Right cardiac atrium (tissue), 5 donors: ENCODE results near the gene MYZAP. TPM values are rescaled to one million over a fixed set of nuclear protein-coding genes. Genes with fewer than 3 reads are reported as not detected.

Source experiments
- ATAC-seq, 2 donors: fragments of 200-7000 bp; cut with Tn5 transposase; one replicate each; pipeline versions ENCODE4 v1.8.0 to v1.9.1; 2020; ENCODE audit warnings: moderate library complexity in 2 of 2, mild to moderate bottlenecking in 1 of 2
- DNase-seq, 3 donors: peaks; one replicate each; pipeline ENCODE4 v3.0.0-alpha.2; 2020
- H3K27ac ChIP-seq: one replicate; pipeline ENCODE4 v1.5.1; 2013; ENCODE audit warnings: mild to moderate bottlenecking, low read length, control low read depth, moderate library complexity
- H3K27me3 ChIP-seq: one replicate; pipeline ENCODE4 v1.6.1; 2013; ENCODE audit not compliant: control insufficient read depth, insufficient read depth
- H3K4me1 ChIP-seq: one replicate; pipeline ENCODE4 v1.6.1; 2013; ENCODE audit warnings: low read length; ENCODE audit not compliant: control insufficient read depth, insufficient read depth
- H3K4me3 ChIP-seq: one replicate; pipeline ENCODE4 v1.5.1; 2013; ENCODE audit warnings: low read length, control low read depth
- H3K9me3 ChIP-seq: one replicate; pipeline ENCODE4 v1.6.1; 2013; ENCODE audit warnings: low read length; ENCODE audit not compliant: control insufficient read depth
- WGBS: extraction: QIAGEN DNeasy Blood & Tissue Kit; methylation state at CpG from one replicate; pipeline ENCODE4 v1.1.7; 2013; 5-methylcytosine and 5-hydroxymethylcytosine counted together
- intact Hi-C, 4 donors: fragments of 100-400 bp; cut with DNase I; formaldehyde crosslinking; loops; one replicate each; pipeline versions ENCODE4 v1.11.0 to v1.14.0; 2022 to 2023
- polyA plus RNA-seq: library from polyadenylated mRNA; stranded (reverse); fragments of 200-250 nt; gene quantifications from one replicate; pipeline ENCODE4 v1.2.3, GENCODE V29; 2013
- total RNA-seq, 4 donors: library from RNA; stranded (reverse); fragmentation: NEBNext Ultra II Directional; extraction: Animal tissue kit (Norgen Biotek cat#: 25700); gene quantifications; one replicate each; pipeline ENCODE4 v1.2.1, GENCODE V29; 2021
- donor health status: healthy with polysubstance abuse.
- donor health status: DM: no; HTN: yes; CAD: no.
- donor health status: DM: no; HTN: no; CAD: no.
- donor health status: DM: no; HTN: yes; CAD: no; lungs with severe emphysema.
- donor health status: DM: yes; HTN: yes; CAD: no.

Gene MYZAP
- total and polyA plus RNA-seq, 5 donors, result 557 to 764 (median 620) TPM

GRCh38 chr15:57551715-57552677 lies 39.7 kb upstream of the MYZAP start:
- H3K9me3 ChIP-seq, result no peaks in the 10 kb centered on the region
- H3K4me1 ChIP-seq, result peaks cover 34% of the 10 kb centered on the region
- no peaks in the 10 kb centered on the region for H3K27me3 ChIP-seq
- H3K4me3 ChIP-seq, result no peak overlapping the region
- intact Hi-C loops, result loop anchor here in 1 of 4 donors (10.0 kb wide), 1 partner anchor 153 kb away; the partner anchor contains the start of gene POLR2M
- DNase-seq (peak in 1 of 3 donors; percentile 75), ATAC-seq (peak; percentile 22 to 53)
- peak overlapping the region; percentile 97 for H3K27ac ChIP-seq
- WGBS, result 44% methylated on average over 16 of the region's 16 CpGs

- Histone ChIP-seq H3K9me3 (no peaks in the 10 kb centered on the region), H3K27ac (peak overlapping the region; percentile 62), H3K4me3 (no peak overlapping the region), H3K27me3 (no peaks in the 10 kb centered on the region), H3K4me1 (peaks cover 34% of the 10 kb centered on the region)
- intact Hi-C loops, result loop anchor here in 1 of 4 donors (10.0 kb wide), 1 partner anchor 152 kb away; the partner anchor contains the start of gene POLR2M
- 83% methylated on average over 8 of the region's 8 CpGs for WGBS
- DNase-seq (no peak), ATAC-seq (no peak)
These were observed 38.9 kb upstream of the MYZAP start for GRCh38 chr15:57552678-57553334.

GRCh38 chr15:57553526-57553925 lies 38.2 kb upstream of the MYZAP start:
- Histone ChIP-seq H3K9me3 (no peaks in the 10 kb centered on the region), H3K4me3 (no peak overlapping the region), H3K4me1 (peaks cover 34% of the 10 kb centered on the region), H3K27ac (peak overlapping the region; percentile 62), H3K27me3 (no peaks in the 10 kb centered on the region)
- DNase-seq (peak in 1 of 3 donors; percentile 42), ATAC-seq (no peak)
- WGBS, result 82% methylated on average over 5 of the region's 5 CpGs
- intact Hi-C loops, result loop anchor here in 1 of 4 donors (10.0 kb wide), 1 partner anchor 151 kb away; the partner anchor contains the start of gene POLR2M

- ATAC-seq, result peak; percentile 5 to 13
- intact Hi-C loops, result loop anchor here in 1 of 4 donors (10.0 kb wide), 1 partner anchor 151 kb away; the partner anchor contains the start of gene POLR2M
These were observed 37.5 kb upstream of the MYZAP start for GRCh38 chr15:57554063-57554811.

GRCh38 chr15:57554812-57555179 lies 36.9 kb upstream of the MYZAP start:
- DNase-seq (no peak), ATAC-seq (no peak)
- H3K4me3 ChIP-seq, result no peak overlapping the region
- peaks cover 29% of the 10 kb centered on the region for H3K4me1 ChIP-seq
- peak overlapping the region; percentile 71 for H3K27ac ChIP-seq
- H3K9me3 ChIP-seq, result no peaks in the 10 kb centered on the region
- no peaks in the 10 kb centered on the region for H3K27me3 ChIP-seq
- intact Hi-C loops, result loop anchor here in 1 of 4 donors (10.0 kb wide), 1 partner anchor 150 kb away; the partner anchor contains the start of gene POLR2M
- WGBS, result 55% methylated on average over 4 of the region's 4 CpGs

More at GRCh38 chr15:57554063-57554811, 37.5 kb upstream of the MYZAP start:
- no peaks in the 10 kb centered on the region for H3K9me3 ChIP-seq
- DNase-seq, result peak in 2 of 3 donors; percentile 72 to 74
- WGBS, result 43% methylated on average over 10 of the region's 10 CpGs
- H3K4me3 ChIP-seq, result no peak overlapping the region
- no peaks in the 10 kb centered on the region for H3K27me3 ChIP-seq
- peaks cover 32% of the 10 kb centered on the region for H3K4me1 ChIP-seq
- H3K27ac ChIP-seq, result peak overlapping the region; percentile 60

- DNase-seq (no peak), ATAC-seq (no peak)
- Histone ChIP-seq H3K27ac (peak overlapping the region; percentile 71), H3K4me1 (peaks cover 29% of the 10 kb centered on the region), H3K27me3 (no peaks in the 10 kb centered on the region), H3K4me3 (no peak overlapping the region), H3K9me3 (no peaks in the 10 kb centered on the region)
- intact Hi-C loops, result loop anchor here in 1 of 4 donors (10.0 kb wide), 1 partner anchor 150 kb away; the partner anchor contains the start of gene POLR2M
- WGBS, result 85% methylated on average over 3 of the region's 3 CpGs
These were observed 36.4 kb upstream of the MYZAP start for GRCh38 chr15:57555270-57555669.

GRCh38 chr15:57556040-57556439 lies 35.7 kb upstream of the MYZAP start:
- H3K9me3 ChIP-seq, result no peaks in the 10 kb centered on the region
- no peak overlapping the region for H3K4me3 ChIP-seq
- no peak overlapping the region for H3K27ac ChIP-seq
- H3K27me3 ChIP-seq, result no peaks in the 10 kb centered on the region
- peaks cover 22% of the 10 kb centered on the region for H3K4me1 ChIP-seq
- no peak for ATAC-seq
- DNase-seq, result no peak
- intact Hi-C loops, result loop anchor here in 1 of 4 donors (10.0 kb wide), 1 partner anchor 149 kb away; the partner anchor contains the start of gene POLR2M
- WGBS, result 93% methylated on average over 9 of the region's 9 CpGs

- no peaks in the 10 kb centered on the region for H3K9me3 ChIP-seq
- no peak overlapping the region for H3K4me3 ChIP-seq
- ATAC-seq (no peak), DNase-seq (no peak)
- intact Hi-C loops, result loop anchor here in 1 of 4 donors (10.0 kb wide), 1 partner anchor 148 kb away; the partner anchor contains the start of gene POLR2M
- H3K27me3 ChIP-seq, result no peaks in the 10 kb centered on the region
- WGBS, result 91% methylated on average over 3 of the region's 3 CpGs
- H3K27ac ChIP-seq, result no peak overlapping the region
- H3K4me1 ChIP-seq, result peaks cover 15% of the 10 kb centered on the region
These were observed 34.4 kb upstream of the MYZAP start for GRCh38 chr15:57557267-57557666.

- ATAC-seq (no peak), DNase-seq (no peak)
- no peaks in the 10 kb centered on the region for H3K9me3 ChIP-seq
- H3K4me1 ChIP-seq, result peaks cover 11% of the 10 kb centered on the region
- no peaks in the 10 kb centered on the region for H3K27me3 ChIP-seq
- WGBS, result 94% methylated on average over 6 of the region's 6 CpGs
- intact Hi-C loops, result loop anchor here in 1 of 4 donors (10.0 kb wide), 1 partner anchor 147 kb away; the partner anchor contains the start of gene POLR2M
- no peak overlapping the region for H3K27ac ChIP-seq
- no peak overlapping the region for H3K4me3 ChIP-seq
These were observed 33.9 kb upstream of the MYZAP start for GRCh38 chr15:57557810-57558209.

GRCh38 chr15:57559875-57560274 lies 31.8 kb upstream of the MYZAP start:
- no peaks in the 10 kb centered on the region for H3K27me3 ChIP-seq
- no peak overlapping the region for H3K4me3 ChIP-seq
- peak; percentile 64 to 89 (median 87) for DNase-seq
- 30% methylated on average over 5 of the region's 5 CpGs for WGBS
- no peaks in the 10 kb centered on the region for H3K9me3 ChIP-seq
- H3K4me1 ChIP-seq, result no peaks in the 10 kb centered on the region
- H3K27ac ChIP-seq, result no peak overlapping the region
- intact Hi-C loops, result loop anchor here in 3 of 4 donors (5.0 to 10.0 kb wide), 6 partner anchors 52 to 505 kb away; partner anchors contain the start of genes POLR2M (in 2 of the 3) and ALDH1A2 (in 1 of the 3)
- peak; percentile 53 to 68 for ATAC-seq
